Effector CD8-positive, alpha-beta T cell (primary cell): ENCODE results near the gene TFDP1.
"Not testable (repeated sequence)": the region's sequence is repeated elsewhere in the genome, so short reads cannot be mapped to it uniquely, and the experiment has no call there.

ENCODE experiments used
- DNase-seq: peaks from one replicate; lab custom pipeline; 2025; lab: John Stamatoyannopoulos, UW

Gene TFDP1

GRCh38 chr13:113551081-113552000, 33.2 kb upstream of the TFDP1 start:
- no peak for DNase-seq

GRCh38 chr13:113552079-113552478, 32.5 kb upstream of the TFDP1 start:
- no peak for DNase-seq

GRCh38 chr13:113552786-113553434, 31.6 kb upstream of the TFDP1 start:
- DNase-seq = no peak

GRCh38 chr13:113553511-113554332, 30.8 kb upstream of the TFDP1 start:
- DNase-seq = no peak

GRCh38 chr13:113554333-113554700, 30.2 kb upstream of the TFDP1 start:
- DNase-seq = no peak

GRCh38 chr13:113555141-113555540, 29.4 kb upstream of the TFDP1 start:
- DNase-seq = no peak

- no peak for DNase-seq
These were observed 27.5 kb upstream of the TFDP1 start for GRCh38 chr13:113557013-113557412.

GRCh38 chr13:113558461-113558860, 26.1 kb upstream of the TFDP1 start:
- DNase-seq = no peak

- no peak for DNase-seq
These were observed 25.5 kb upstream of the TFDP1 start for GRCh38 chr13:113559061-113559460.

- no peak for DNase-seq
These were observed 24.5 kb upstream of the TFDP1 start for GRCh38 chr13:113559901-113560644.

- no peak for DNase-seq
These were observed 23.7 kb upstream of the TFDP1 start for GRCh38 chr13:113560645-113561416.

GRCh38 chr13:113561417-113562084, 23.0 kb upstream of the TFDP1 start:
- no peak for DNase-seq

- DNase-seq = peak; percentile 10
These were observed 22.3 kb upstream of the TFDP1 start for GRCh38 chr13:113562085-113562749.

- no peak for DNase-seq
These were observed 21.7 kb upstream of the TFDP1 start for GRCh38 chr13:113562844-113563243.

GRCh38 chr13:113563511-113563910, 21.0 kb upstream of the TFDP1 start:
- DNase-seq = not testable (repeated sequence)

- no peak for DNase-seq
These were observed 20.1 kb upstream of the TFDP1 start for GRCh38 chr13:113564331-113565023.

- no peak for DNase-seq
These were observed 18.9 kb upstream of the TFDP1 start for GRCh38 chr13:113565526-113566226.

- no peak for DNase-seq
These were observed 18.4 kb upstream of the TFDP1 start for GRCh38 chr13:113566227-113566561.

GRCh38 chr13:113567681-113568080, 16.9 kb upstream of the TFDP1 start:
- DNase-seq = no peak
